ENCODE measurements around the gene CFAP43.

DNA sequence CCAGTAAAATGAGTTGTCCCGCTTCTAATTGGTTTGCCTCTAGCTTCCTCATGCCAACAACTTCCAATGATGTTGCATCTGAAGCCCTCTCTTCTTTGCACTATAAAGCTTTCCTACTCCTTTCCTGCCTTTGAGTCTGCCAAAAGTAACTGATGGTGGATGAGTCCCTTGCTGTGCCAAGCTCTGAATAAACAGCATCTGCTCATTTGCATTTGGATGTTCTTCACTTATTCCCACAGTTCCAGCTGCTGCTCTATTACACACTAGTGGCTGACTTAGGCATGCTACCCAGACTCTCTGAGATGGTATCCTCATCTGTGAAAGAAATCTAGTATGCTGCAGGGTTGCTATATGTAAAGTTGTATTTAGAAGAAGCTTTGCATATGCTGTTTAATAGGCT lies 85.3 kb downstream of the CFAP43 start:
- TF ChIP-seq, protein P1, sequence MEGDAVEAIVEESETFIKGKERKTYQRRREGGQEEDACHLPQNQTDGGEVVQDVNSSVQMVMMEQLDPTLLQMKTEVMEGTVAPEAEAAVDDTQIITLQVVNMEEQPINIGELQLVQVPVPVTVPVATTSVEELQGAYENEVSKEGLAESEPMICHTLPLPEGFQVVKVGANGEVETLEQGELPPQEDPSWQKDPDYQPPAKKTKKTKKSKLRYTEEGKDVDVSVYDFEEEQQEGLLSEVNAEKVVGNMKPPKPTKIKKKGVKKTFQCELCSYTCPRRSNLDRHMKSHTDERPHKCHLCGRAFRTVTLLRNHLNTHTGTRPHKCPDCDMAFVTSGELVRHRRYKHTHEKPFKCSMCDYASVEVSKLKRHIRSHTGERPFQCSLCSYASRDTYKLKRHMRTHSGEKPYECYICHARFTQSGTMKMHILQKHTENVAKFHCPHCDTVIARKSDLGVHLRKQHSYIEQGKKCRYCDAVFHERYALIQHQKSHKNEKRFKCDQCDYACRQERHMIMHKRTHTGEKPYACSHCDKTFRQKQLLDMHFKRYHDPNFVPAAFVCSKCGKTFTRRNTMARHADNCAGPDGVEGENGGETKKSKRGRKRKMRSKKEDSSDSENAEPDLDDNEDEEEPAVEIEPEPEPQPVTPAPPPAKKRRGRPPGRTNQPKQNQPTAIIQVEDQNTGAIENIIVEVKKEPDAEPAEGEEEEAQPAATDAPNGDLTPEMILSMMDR (conservative IDR thresholded peaks at IDR 0.05; ENCODE audit: low read depth in 2 of 2) = no peak
- TF ChIP-seq EZH2 (IDR thresholded peaks at IDR 0.05; ENCODE audit: low read depth, unreplicated experiment) (no peak), POLR2AphosphoS5 (IDR thresholded peaks at IDR 0.05; ENCODE audit: low read depth) (no peak), CREB1 (CRISPR knock-in tag; IDR thresholded peaks at IDR 0.05; ENCODE audit: low read depth) (no peak), STAT1 (IDR thresholded peaks at IDR 0.05; ENCODE audit: unreplicated experiment) (no peak), EZH2phosphoT487 (IDR thresholded peaks at IDR 0.05; ENCODE audit: unreplicated experiment) (no peak), ETS1 (IDR thresholded peaks at IDR 0.05) (no peak), JUNB (IDR thresholded peaks at IDR 0.05; ENCODE audit: unreplicated experiment) (no peak)
- TF ChIP-seq, protein P2, sequence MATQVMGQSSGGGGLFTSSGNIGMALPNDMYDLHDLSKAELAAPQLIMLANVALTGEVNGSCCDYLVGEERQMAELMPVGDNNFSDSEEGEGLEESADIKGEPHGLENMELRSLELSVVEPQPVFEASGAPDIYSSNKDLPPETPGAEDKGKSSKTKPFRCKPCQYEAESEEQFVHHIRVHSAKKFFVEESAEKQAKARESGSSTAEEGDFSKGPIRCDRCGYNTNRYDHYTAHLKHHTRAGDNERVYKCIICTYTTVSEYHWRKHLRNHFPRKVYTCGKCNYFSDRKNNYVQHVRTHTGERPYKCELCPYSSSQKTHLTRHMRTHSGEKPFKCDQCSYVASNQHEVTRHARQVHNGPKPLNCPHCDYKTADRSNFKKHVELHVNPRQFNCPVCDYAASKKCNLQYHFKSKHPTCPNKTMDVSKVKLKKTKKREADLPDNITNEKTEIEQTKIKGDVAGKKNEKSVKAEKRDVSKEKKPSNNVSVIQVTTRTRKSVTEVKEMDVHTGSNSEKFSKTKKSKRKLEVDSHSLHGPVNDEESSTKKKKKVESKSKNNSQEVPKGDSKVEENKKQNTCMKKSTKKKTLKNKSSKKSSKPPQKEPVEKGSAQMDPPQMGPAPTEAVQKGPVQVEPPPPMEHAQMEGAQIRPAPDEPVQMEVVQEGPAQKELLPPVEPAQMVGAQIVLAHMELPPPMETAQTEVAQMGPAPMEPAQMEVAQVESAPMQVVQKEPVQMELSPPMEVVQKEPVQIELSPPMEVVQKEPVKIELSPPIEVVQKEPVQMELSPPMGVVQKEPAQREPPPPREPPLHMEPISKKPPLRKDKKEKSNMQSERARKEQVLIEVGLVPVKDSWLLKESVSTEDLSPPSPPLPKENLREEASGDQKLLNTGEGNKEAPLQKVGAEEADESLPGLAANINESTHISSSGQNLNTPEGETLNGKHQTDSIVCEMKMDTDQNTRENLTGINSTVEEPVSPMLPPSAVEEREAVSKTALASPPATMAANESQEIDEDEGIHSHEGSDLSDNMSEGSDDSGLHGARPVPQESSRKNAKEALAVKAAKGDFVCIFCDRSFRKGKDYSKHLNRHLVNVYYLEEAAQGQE (IDR thresholded peaks at IDR 0.05; ENCODE audit: unreplicated experiment) = no peak
- TF ChIP-seq, protein P3, sequence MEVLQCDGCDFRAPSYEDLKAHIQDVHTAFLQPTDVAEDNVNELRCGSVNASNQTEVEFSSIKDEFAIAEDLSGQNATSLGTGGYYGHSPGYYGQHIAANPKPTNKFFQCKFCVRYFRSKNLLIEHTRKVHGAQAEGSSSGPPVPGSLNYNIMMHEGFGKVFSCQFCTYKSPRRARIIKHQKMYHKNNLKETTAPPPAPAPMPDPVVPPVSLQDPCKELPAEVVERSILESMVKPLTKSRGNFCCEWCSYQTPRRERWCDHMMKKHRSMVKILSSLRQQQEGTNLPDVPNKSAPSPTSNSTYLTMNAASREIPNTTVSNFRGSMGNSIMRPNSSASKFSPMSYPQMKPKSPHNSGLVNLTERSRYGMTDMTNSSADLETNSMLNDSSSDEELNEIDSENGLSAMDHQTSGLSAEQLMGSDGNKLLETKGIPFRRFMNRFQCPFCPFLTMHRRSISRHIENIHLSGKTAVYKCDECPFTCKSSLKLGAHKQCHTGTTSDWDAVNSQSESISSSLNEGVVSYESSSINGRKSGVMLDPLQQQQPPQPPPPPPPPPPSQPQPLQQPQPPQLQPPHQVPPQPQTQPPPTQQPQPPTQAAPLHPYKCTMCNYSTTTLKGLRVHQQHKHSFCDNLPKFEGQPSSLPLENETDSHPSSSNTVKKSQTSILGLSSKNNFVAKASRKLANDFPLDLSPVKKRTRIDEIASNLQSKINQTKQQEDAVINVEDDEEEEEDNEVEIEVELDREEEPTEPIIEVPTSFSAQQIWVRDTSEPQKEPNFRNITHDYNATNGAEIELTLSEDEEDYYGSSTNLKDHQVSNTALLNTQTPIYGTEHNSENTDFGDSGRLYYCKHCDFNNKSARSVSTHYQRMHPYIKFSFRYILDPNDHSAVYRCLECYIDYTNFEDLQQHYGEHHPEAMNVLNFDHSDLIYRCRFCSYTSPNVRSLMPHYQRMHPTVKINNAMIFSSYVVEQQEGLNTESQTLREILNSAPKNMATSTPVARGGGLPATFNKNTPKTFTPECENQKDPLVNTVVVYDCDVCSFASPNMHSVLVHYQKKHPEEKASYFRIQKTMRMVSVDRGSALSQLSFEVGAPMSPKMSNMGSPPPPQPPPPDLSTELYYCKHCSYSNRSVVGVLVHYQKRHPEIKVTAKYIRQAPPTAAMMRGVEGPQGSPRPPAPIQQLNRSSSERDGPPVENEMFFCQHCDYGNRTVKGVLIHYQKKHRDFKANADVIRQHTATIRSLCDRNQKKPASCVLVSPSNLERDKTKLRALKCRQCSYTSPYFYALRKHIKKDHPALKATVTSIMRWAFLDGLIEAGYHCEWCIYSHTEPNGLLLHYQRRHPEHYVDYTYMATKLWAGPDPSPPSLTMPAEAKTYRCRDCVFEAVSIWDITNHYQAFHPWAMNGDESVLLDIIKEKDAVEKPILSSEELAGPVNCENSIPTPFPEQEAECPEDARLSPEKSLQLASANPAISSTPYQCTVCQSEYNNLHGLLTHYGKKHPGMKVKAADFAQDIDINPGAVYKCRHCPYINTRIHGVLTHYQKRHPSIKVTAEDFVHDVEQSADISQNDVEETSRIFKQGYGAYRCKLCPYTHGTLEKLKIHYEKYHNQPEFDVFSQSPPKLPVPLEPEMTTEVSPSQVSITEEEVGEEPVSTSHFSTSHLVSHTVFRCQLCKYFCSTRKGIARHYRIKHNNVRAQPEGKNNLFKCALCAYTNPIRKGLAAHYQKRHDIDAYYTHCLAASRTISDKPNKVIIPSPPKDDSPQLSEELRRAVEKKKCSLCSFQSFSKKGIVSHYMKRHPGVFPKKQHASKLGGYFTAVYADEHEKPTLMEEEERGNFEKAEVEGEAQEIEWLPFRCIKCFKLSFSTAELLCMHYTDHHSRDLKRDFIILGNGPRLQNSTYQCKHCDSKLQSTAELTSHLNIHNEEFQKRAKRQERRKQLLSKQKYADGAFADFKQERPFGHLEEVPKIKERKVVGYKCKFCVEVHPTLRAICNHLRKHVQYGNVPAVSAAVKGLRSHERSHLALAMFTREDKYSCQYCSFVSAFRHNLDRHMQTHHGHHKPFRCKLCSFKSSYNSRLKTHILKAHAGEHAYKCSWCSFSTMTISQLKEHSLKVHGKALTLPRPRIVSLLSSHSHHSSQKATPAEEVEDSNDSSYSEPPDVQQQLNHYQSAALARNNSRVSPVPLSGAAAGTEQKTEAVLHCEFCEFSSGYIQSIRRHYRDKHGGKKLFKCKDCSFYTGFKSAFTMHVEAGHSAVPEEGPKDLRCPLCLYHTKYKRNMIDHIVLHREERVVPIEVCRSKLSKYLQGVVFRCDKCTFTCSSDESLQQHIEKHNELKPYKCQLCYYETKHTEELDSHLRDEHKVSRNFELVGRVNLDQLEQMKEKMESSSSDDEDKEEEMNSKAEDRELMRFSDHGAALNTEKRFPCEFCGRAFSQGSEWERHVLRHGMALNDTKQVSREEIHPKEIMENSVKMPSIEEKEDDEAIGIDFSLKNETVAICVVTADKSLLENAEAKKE (CRISPR knock-in tag; IDR thresholded peaks at IDR 0.05) = no peak

Measured in GM23338 (cell line).